HG03378 (cell line): ENCODE data around the gene C1orf87.

ENCODE experiments used
- ATAC-seq: cut with Tn5 transposase; IDR thresholded peaks from one replicate; pipeline ENCODE4 v1.9.1; 2021; ENCODE audit warnings: mild to moderate bottlenecking, moderate library complexity; ENCODE audit not compliant: unreplicated experiment

C1orf87 gene

GRCh38 chr1:60073605-60074278 is at the start of gene C1orf87:
Gene C1orf87, minus strand, starts transcription at chr1:60073770. Its CDS starts 1,127 bp downstream, at chr1:60072643.
- ATAC-seq, result no peak

- no peak for ATAC-seq
Observed at GRCh38 chr1:60118085-60118484, 44.5 kb upstream of the C1orf87 start.

GRCh38 chr1:60114745-60115318 is 41.3 kb upstream of the C1orf87 start:
- ATAC-seq, result no peak

- no peak for ATAC-seq
Observed at GRCh38 chr1:60113596-60113995, 40.0 kb upstream of the C1orf87 start.

GRCh38 chr1:60113028-60113427 is 39.5 kb upstream of the C1orf87 start:
- no peak for ATAC-seq

GRCh38 chr1:60111716-60112115 is 38.1 kb upstream of the C1orf87 start:
- ATAC-seq, result no peak

- no peak for ATAC-seq
Observed at GRCh38 chr1:60111118-60111517, 37.5 kb upstream of the C1orf87 start.

- no peak for ATAC-seq
Observed at GRCh38 chr1:60108196-60108595, 34.6 kb upstream of the C1orf87 start.

GRCh38 chr1:60103186-60103585 is 29.6 kb upstream of the C1orf87 start:
- no peak for ATAC-seq

GRCh38 chr1:60102267-60103061 is 28.9 kb upstream of the C1orf87 start:
- ATAC-seq, result no peak

GRCh38 chr1:60101516-60101915 is 27.9 kb upstream of the C1orf87 start:
- ATAC-seq, result no peak

GRCh38 chr1:60091195-60091715 is 17.7 kb upstream of the C1orf87 start:
- no peak for ATAC-seq

GRCh38 chr1:60090655-60091054 is 17.1 kb upstream of the C1orf87 start:
- no peak for ATAC-seq

GRCh38 chr1:60088620-60089155 is 15.1 kb upstream of the C1orf87 start:
- no peak for ATAC-seq

- no peak for ATAC-seq
Observed at GRCh38 chr1:60087681-60088080, 14.1 kb upstream of the C1orf87 start.

GRCh38 chr1:60078182-60078581 is 4.6 kb upstream of the C1orf87 start:
- ATAC-seq, result no peak

GRCh38 chr1:60071296-60071695 is 2.3 kb downstream of the C1orf87 start:
- no peak for ATAC-seq

GRCh38 chr1:60069691-60070090 is 3.9 kb downstream of the C1orf87 start:
- no peak for ATAC-seq

GRCh38 chr1:60068393-60069045 is 5.1 kb downstream of the C1orf87 start:
- ATAC-seq, result no peak

- no peak for ATAC-seq
Observed at GRCh38 chr1:60066001-60066400, 7.6 kb downstream of the C1orf87 start.

- ATAC-seq, result no peak
Observed at GRCh38 chr1:60065199-60065598, 8.4 kb downstream of the C1orf87 start.
